Bronchial epithelial cell (primary cell): ENCODE results near the gene SSR4. TPM values are rescaled to one million over a fixed set of nuclear protein-coding genes. Genes with fewer than 3 reads are reported as not detected.

ENCODE experiments used
- DNase-seq: peaks from one replicate; pipeline ENCODE4 v3.0.0-alpha.2; 2010; ENCODE audit warnings: low read depth
- FAIRE-seq: peaks from 2 replicates; lab custom pipeline; 2011; peaks lifted over from hg19 to GRCh38; lab: Jason Lieb, UNC
- H3K27me3 ChIP-seq: 2 replicates; pipeline ENCODE4 v1.5.1; 2011; ENCODE audit warnings: low read length; ENCODE audit not compliant: control insufficient read depth, insufficient read depth
- H3K36me3 ChIP-seq: 2 replicates; pipeline ENCODE4 v1.5.1; 2011; ENCODE audit warnings: low read length; ENCODE audit not compliant: control insufficient read depth, insufficient read depth
- H3K4me3 ChIP-seq: 2 replicates; pipeline ENCODE4 v1.5.1; 2011; ENCODE audit warnings: mild to moderate bottlenecking, low read depth, low read length, control low read depth
- CTCF ChIP-seq: IDR thresholded peaks from 2 replicates; pipeline ENCODE4 v1.5.1; 2011; ENCODE audit warnings: mild to moderate bottlenecking, moderate library complexity, low read length, control low read depth, inconsistent platforms; ENCODE audit not compliant: insufficient read depth, severe bottlenecking
- total RNA-seq: library from RNA; depleted of rRNA; stranded (reverse); fragments of >200 nt; gene quantifications from 2 replicates; pipeline ENCODE4 v1.2.1, GENCODE V29; 2014

Gene SSR4
- total RNA-seq, 1 donor from 2014 or later: 136 TPM

- no peaks in the 10 kb centered on the region for H3K36me3 ChIP-seq
- no peaks in the 10 kb centered on the region for H3K27me3 ChIP-seq
- TF ChIP-seq CTCF: no peak
- no peak overlapping the region for H3K4me3 ChIP-seq
- FAIRE-seq (no peak), DNase-seq (no peak)
These were observed 25.0 kb downstream of the SSR4 start for GRCh38 chrX:153819384-153820040.

GRCh38 chrX:153820601-153821000, 26.1 kb downstream of the SSR4 start:
- H3K27me3 ChIP-seq: no peaks in the 10 kb centered on the region
- no peaks in the 10 kb centered on the region for H3K36me3 ChIP-seq
- no peak overlapping the region for H3K4me3 ChIP-seq
- FAIRE-seq (no peak), DNase-seq (no peak)
- TF ChIP-seq CTCF: no peak

GRCh38 chrX:153821066-153821465, 26.6 kb downstream of the SSR4 start:
- no peak overlapping the region for H3K4me3 ChIP-seq
- no peaks in the 10 kb centered on the region for H3K36me3 ChIP-seq
- FAIRE-seq (no peak), DNase-seq (no peak)
- no peak for TF ChIP-seq CTCF
- H3K27me3 ChIP-seq: no peaks in the 10 kb centered on the region

- no peak for TF ChIP-seq CTCF
- FAIRE-seq (no peak), DNase-seq (no peak)
- H3K27me3 ChIP-seq: peaks cover 5% of the 10 kb centered on the region
- H3K4me3 ChIP-seq: no peak overlapping the region
- H3K36me3 ChIP-seq: no peaks in the 10 kb centered on the region
These were observed 29.9 kb downstream of the SSR4 start for GRCh38 chrX:153824348-153824747.

GRCh38 chrX:153825042-153825441, 30.6 kb downstream of the SSR4 start:
- Histone ChIP-seq H3K36me3 (no peaks in the 10 kb centered on the region), H3K4me3 (no peak overlapping the region), H3K27me3 (peaks cover 6% of the 10 kb centered on the region)
- TF ChIP-seq CTCF: no peak
- no peak for FAIRE-seq
- DNase-seq: no peak

- Histone ChIP-seq H3K36me3 (no peaks in the 10 kb centered on the region), H3K27me3 (peaks cover 12% of the 10 kb centered on the region), H3K4me3 (no peak overlapping the region)
- no peak for TF ChIP-seq CTCF
- DNase-seq: no peak
- FAIRE-seq: no peak
These were observed 32.5 kb downstream of the SSR4 start for GRCh38 chrX:153827016-153827415.
